MM.1S (cell line): ENCODE measurements around the gene LOXHD1.

Experiments
- DNase-seq: peaks from one replicate; pipeline ENCODE4 v3.0.0-alpha.2; 2015
- H2AFZ ChIP-seq: fragments of 300-600 bp; sonication (generic); 2 replicates; pipeline ENCODE4 v1.6.0; 2016; ENCODE audit warnings: antibody characterized with exemption, low read length
- H3F3A ChIP-seq: fragments of 300-600 bp; sonication (generic); 2 replicates; pipeline ENCODE4 v1.6.1; 2016; ENCODE audit warnings: mild to moderate bottlenecking, antibody characterized with exemption, low read length, moderate library complexity, mixed read lengths; ENCODE audit not compliant: insufficient read depth
- H3K27ac ChIP-seq: fragments of 300-600 bp; sonication (generic); 2 replicates; pipeline ENCODE4 v1.5.1; 2016; ENCODE audit warnings: mild to moderate bottlenecking, low read length
- H3K27me3 ChIP-seq: fragments of 300-600 bp; sonication (generic); replicated peaks from 2 replicates; pipeline ENCODE4 v1.6.0; 2016; ENCODE audit warnings: low read length; ENCODE audit not compliant: insufficient read depth
- H3K36me3 ChIP-seq: fragments of 300-600 bp; sonication (generic); replicated peaks from 2 replicates; pipeline ENCODE4 v1.6.1; 2016; ENCODE audit warnings: mild to moderate bottlenecking, low read length, mixed read lengths; ENCODE audit not compliant: insufficient read depth
- H3K4me1 ChIP-seq: fragments of 300-600 bp; sonication (generic); 2 replicates; pipeline ENCODE4 v1.6.1; 2016; ENCODE audit warnings: low read length, mixed read lengths
- H3K4me2 ChIP-seq: fragments of 300-600 bp; sonication (generic); 2 replicates; pipeline ENCODE4 v1.6.0; 2016; ENCODE audit warnings: low read depth, low read length
- H3K4me3 ChIP-seq: fragments of 300-600 bp; sonication (generic); 2 replicates; pipeline ENCODE4 v1.5.1; 2016; ENCODE audit warnings: low read length, mixed read lengths
- H3K79me2 ChIP-seq: fragments of 300-600 bp; sonication (generic); 2 replicates; pipeline ENCODE4 v1.6.1; 2016; ENCODE audit warnings: mixed run types, low read length, mixed read lengths
- H3K9ac ChIP-seq: fragments of 300-600 bp; sonication (generic); 2 replicates; pipeline ENCODE4 v1.6.1; 2016; ENCODE audit warnings: low read length, mixed read lengths
- H3K9me2 ChIP-seq: fragments of 300-600 bp; sonication (generic); replicated peaks from 2 replicates; pipeline ENCODE4 v1.6.1; 2016; ENCODE audit warnings: mild to moderate bottlenecking, low read length, mixed read lengths; ENCODE audit not compliant: insufficient read depth
- H3K9me3 ChIP-seq: fragments of 300-600 bp; sonication (generic); replicated peaks from 2 replicates; pipeline ENCODE4 v1.6.1; 2016; ENCODE audit warnings: mild to moderate bottlenecking, low read length, mixed read lengths; ENCODE audit not compliant: insufficient read depth
- H4K20me1 ChIP-seq: fragments of 300-600 bp; sonication (generic); 2 replicates; pipeline ENCODE4 v1.6.1; 2016; ENCODE audit warnings: mild to moderate bottlenecking, low read length, moderate library complexity, mixed read lengths; ENCODE audit not compliant: insufficient read depth
- CTCF ChIP-seq: fragments of 300-600 bp; sonication (generic); IDR thresholded peaks from 2 replicates; pipeline ENCODE4 v1.5.1; 2016; ENCODE audit warnings: antibody characterized with exemption, low read length, mixed read lengths
- EZH2 ChIP-seq: fragments of 300-600 bp; sonication (generic); optimal IDR thresholded peaks from 2 replicates; pipeline ENCODE3; 2017; ENCODE audit warnings: low read depth, mild to moderate bottlenecking, antibody characterized with exemption, low read length, mixed read lengths
- EZH2phosphoT487 ChIP-seq: fragments of 300-600 bp; sonication (generic); IDR thresholded peaks from 2 replicates; pipeline ENCODE4 v1.6.1; 2018; ENCODE audit warnings: antibody characterized with exemption, low read length

The LOXHD1 gene

DNA sequence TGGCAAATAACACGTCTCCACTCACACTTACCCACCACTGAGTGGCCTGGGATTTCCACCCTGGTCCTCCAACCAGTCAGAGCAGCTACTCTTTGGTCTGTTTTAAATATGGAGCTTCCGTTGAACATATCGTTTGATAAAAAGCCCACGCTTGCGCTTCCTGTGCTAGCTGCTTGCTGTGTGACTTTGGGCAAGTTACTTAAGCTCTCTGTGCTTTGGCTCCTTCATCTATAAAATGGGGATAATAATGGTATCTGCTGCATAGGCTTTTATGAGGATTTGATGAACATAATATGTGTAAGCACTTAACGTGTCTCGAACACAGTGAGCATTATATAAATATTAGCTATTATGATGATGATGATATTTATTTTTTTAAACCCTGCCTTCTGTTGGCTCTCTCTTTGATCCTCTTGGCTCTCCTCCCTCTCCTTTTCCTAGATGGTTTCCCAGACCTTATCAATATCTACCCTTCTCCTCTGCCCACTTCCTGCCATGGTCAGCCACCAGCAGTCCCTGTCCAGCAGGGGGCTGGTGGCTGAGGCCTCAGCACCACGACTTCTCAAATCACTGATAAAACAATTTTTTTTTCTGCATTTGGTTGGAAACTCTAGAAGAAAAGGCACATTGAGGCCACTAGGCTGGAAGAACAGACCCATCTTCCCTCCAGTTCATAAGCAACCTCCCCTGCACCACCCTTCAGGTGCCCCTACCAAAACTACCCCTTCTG, 191.9 kb downstream of the LOXHD1 start:
- no peak overlapping the region for H3K27ac ChIP-seq
- H2AFZ ChIP-seq, result no peak overlapping the region
- H3K36me3 ChIP-seq, result no peaks in the 10 kb centered on the region
- no peak overlapping the region for H3K4me2 ChIP-seq
- no peaks in the 10 kb centered on the region for H3K79me2 ChIP-seq
- H3K27me3 ChIP-seq, result no peaks in the 10 kb centered on the region
- no peak overlapping the region for H3K9ac ChIP-seq
- no peaks in the 10 kb centered on the region for H3K4me1 ChIP-seq
- H3K9me3 ChIP-seq, result no peaks in the 10 kb centered on the region
- H3K4me3 ChIP-seq, result no peak overlapping the region
- TF ChIP-seq CTCF (peak; percentile 22; the same call in 1 of the 2 replicates), EZH2 (no peak)
- H4K20me1 ChIP-seq, result no peaks in the 10 kb centered on the region
- no peaks in the 10 kb centered on the region for H3F3A ChIP-seq
- no peak for DNase-seq
- H3K9me2 ChIP-seq, result no peaks in the 10 kb centered on the region

GRCh38 chr18:46462523-46462922, 194.5 kb downstream of the LOXHD1 start:
- no peaks in the 10 kb centered on the region for H3F3A ChIP-seq
- no peak overlapping the region for H2AFZ ChIP-seq
- no peak overlapping the region for H3K4me3 ChIP-seq
- no peaks in the 10 kb centered on the region for H3K9me3 ChIP-seq
- H3K9ac ChIP-seq, result no peak overlapping the region
- no peaks in the 10 kb centered on the region for H4K20me1 ChIP-seq
- no peaks in the 10 kb centered on the region for H3K9me2 ChIP-seq
- no peaks in the 10 kb centered on the region for H3K27me3 ChIP-seq
- H3K4me2 ChIP-seq, result no peak overlapping the region
- H3K79me2 ChIP-seq, result no peaks in the 10 kb centered on the region
- no peak overlapping the region for H3K27ac ChIP-seq
- no peak for DNase-seq
- H3K36me3 ChIP-seq, result no peaks in the 10 kb centered on the region
- no peaks in the 10 kb centered on the region for H3K4me1 ChIP-seq
- TF ChIP-seq EZH2 (no peak), EZH2phosphoT487 (no peak), CTCF (no peak)

DNA sequence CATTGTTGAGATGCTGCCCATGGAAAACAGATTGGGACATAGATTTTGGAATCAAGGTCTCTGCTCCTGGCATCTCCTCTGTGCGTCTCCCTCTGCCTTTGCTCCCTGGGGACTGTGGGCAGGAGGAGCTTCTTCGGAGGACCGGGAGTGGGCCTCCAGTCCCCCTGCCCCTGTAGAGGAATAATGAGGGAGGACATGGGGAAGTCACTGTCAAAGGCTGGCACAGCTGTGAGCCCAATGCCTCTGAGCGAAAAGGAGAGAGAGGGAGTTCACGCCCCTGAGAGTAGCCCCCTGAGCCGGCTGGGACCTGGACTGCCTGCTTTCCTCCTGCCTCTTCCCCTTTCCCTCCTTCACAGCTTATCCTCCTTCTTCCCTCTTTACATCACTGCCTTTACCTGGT, 195.0 kb downstream of the LOXHD1 start:
- H3F3A ChIP-seq, result no peaks in the 10 kb centered on the region
- H3K4me2 ChIP-seq, result no peak overlapping the region
- no peaks in the 10 kb centered on the region for H3K27me3 ChIP-seq
- no peaks in the 10 kb centered on the region for H3K4me1 ChIP-seq
- H2AFZ ChIP-seq, result no peak overlapping the region
- H3K9me2 ChIP-seq, result no peaks in the 10 kb centered on the region
- no peaks in the 10 kb centered on the region for H3K9me3 ChIP-seq
- H3K27ac ChIP-seq, result no peak overlapping the region
- no peaks in the 10 kb centered on the region for H3K36me3 ChIP-seq
- H3K9ac ChIP-seq, result no peak overlapping the region
- H4K20me1 ChIP-seq, result no peaks in the 10 kb centered on the region
- no peak overlapping the region for H3K4me3 ChIP-seq
- H3K79me2 ChIP-seq, result no peaks in the 10 kb centered on the region
- DNase-seq, result no peak
- TF ChIP-seq CTCF (no peak), EZH2phosphoT487 (no peak), EZH2 (no peak)
